Uterus (tissue), 2 donors: Measurements from ENCODE around the gene CNMD.

Source experiments
- CTCF ChIP-seq, 4 experiments: fragments of 200-600 bp in 2 of 4; fragments of 450-650 bp in 2 of 4; sonication (generic) in 2 of 4; IDR thresholded peaks; one replicate each; pipeline ENCODE4 v1.5.1; 2016 to 2019; ENCODE audit warnings: antibody characterized with exemption in 4 of 4, mild to moderate bottlenecking in 2 of 4, moderate library complexity in 1 of 4
- POLR2A ChIP-seq, 2 donors: fragments of 450-650 bp; IDR thresholded peaks; one replicate each; pipeline ENCODE4 v1.6.1; 2016; ENCODE audit warnings: antibody characterized with exemption in 2 of 2, mild to moderate bottlenecking in 1 of 2, moderate library complexity in 1 of 2

DNA sequence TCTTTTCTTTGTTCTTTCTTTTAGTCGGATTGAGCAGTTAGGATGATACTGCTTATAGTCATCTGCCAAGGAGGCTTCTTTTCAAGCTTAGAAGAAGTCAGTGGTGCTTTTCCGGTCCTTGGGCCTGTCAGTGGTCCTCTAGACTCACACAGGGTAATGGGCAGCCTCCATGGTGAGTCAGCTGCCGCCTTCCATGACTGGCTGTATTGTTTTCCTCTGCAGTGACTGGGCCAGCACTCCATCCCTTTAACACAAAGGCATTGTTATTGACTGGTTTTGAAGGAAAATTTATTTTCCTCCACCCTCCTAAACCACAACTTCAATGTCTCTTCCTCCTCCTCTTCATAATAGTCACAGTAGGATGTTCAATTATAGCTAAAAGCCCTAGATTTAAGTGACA, 47.1 kb upstream of the CNMD start:
- TF ChIP-seq CTCF (IDR thresholded peaks at IDR 0.05) (no peak), POLR2A (IDR thresholded peaks at IDR 0.05) (no peak)
